Smooth muscle cell (in vitro differentiated cells): ENCODE data around the gene TEX26. TPM values are rescaled to one million over a fixed set of nuclear protein-coding genes. Genes with fewer than 3 reads are reported as not detected.

Source experiments
- DNase-seq: peaks from one replicate; lab custom pipeline; 2025; ENCODE audit not compliant: unreplicated experiment; lab: John Stamatoyannopoulos, UW
- H2AFZ ChIP-seq: fragments of 200-600 bp; sonication (generic); 2 replicates; pipeline ENCODE4 v1.6.0; 2016; ENCODE audit warnings: antibody characterized with exemption, low read depth, mild to moderate bottlenecking
- H3F3A ChIP-seq: fragments of 200-600 bp; sonication (generic); 2 replicates; pipeline ENCODE4 v1.6.0; 2017; ENCODE audit warnings: antibody characterized with exemption, low read depth
- H3K27ac ChIP-seq: fragments of 200-600 bp; sonication (generic); 2 replicates; pipeline ENCODE4 v1.5.1; 2016; ENCODE audit warnings: low read depth, mild to moderate bottlenecking
- H3K27me3 ChIP-seq: fragments of 200-600 bp; sonication (generic); 2 replicates; pipeline ENCODE4 v1.6.1; 2016; ENCODE audit warnings: low read depth, mild to moderate bottlenecking
- H3K36me3 ChIP-seq: fragments of 200-600 bp; sonication (generic); 2 replicates; pipeline ENCODE4 v1.5.1; 2016; ENCODE audit warnings: low read depth
- H3K4me1 ChIP-seq: fragments of 200-600 bp; sonication (generic); 2 replicates; pipeline ENCODE4 v1.5.1; 2016; ENCODE audit warnings: low read depth
- H3K4me2 ChIP-seq: fragments of 200-600 bp; sonication (generic); 2 replicates; pipeline ENCODE4 v1.6.0; 2016; ENCODE audit warnings: mild to moderate bottlenecking
- H3K4me3 ChIP-seq: fragments of 200-600 bp; sonication (generic); 2 replicates; pipeline ENCODE4 v1.5.1; 2016; ENCODE audit warnings: mild to moderate bottlenecking
- H3K79me2 ChIP-seq: fragments of 200-600 bp; sonication (generic); 2 replicates; pipeline ENCODE4 v1.6.0; 2016; ENCODE audit warnings: low read depth, mild to moderate bottlenecking
- H3K9ac ChIP-seq: fragments of 200-600 bp; sonication (generic); 2 replicates; pipeline ENCODE4 v1.6.0; 2016; ENCODE audit warnings: low read depth
- H3K9me3 ChIP-seq: fragments of 200-600 bp; sonication (generic); replicated peaks from 2 replicates; pipeline ENCODE4 v1.5.1; 2016; ENCODE audit warnings: low read depth
- H4K20me1 ChIP-seq: fragments of 200-600 bp; sonication (generic); 2 replicates; pipeline ENCODE4 v1.6.0; 2016; ENCODE audit warnings: low read depth
- CTCF ChIP-seq: fragments of 200-600 bp; sonication (generic); IDR thresholded peaks from 2 replicates; pipeline ENCODE4 v1.5.1; 2017; ENCODE audit warnings: borderline replicate concordance, mild to moderate bottlenecking, antibody characterized with exemption; ENCODE audit not compliant: insufficient read depth, poor library complexity, severe bottlenecking
- WGBS: methylation state at CpG from one replicate; pipeline ENCODE4 v1.1.7; 2016; ENCODE audit warnings: low lambda C conversion rate; 5-methylcytosine and 5-hydroxymethylcytosine counted together
- polyA plus RNA-seq: library from polyadenylated mRNA; unstranded; fragments of >200 nt; fragmentation: Nextera tagmentation; extraction: Ambion mirVana; gene quantifications from 2 replicates; pipeline ENCODE4 v1.2.1, GENCODE V29; 2016
- total RNA-seq: library from RNA; depleted of rRNA; stranded (reverse); fragments of >200 nt; gene quantifications from 2 replicates; pipeline ENCODE4 v1.2.3, GENCODE V29; 2014

The TEX26 gene
- total and polyA plus RNA-seq, 2 experiments from 2014 or later: 0.42 to 0.58 TPM

- no peaks in the 10 kb centered on the region for H3K79me2 ChIP-seq
- no peak for TF ChIP-seq CTCF
- no peak overlapping the region for H3K27ac ChIP-seq
- DNase-seq: no peak
- H2AFZ ChIP-seq: no peak overlapping the region
- no peaks in the 10 kb centered on the region for H4K20me1 ChIP-seq
- H3K4me3 ChIP-seq: no peak overlapping the region
- no peak overlapping the region for H3K4me2 ChIP-seq
- no peaks in the 10 kb centered on the region for H3K27me3 ChIP-seq
- no peaks in the 10 kb centered on the region for H3K4me1 ChIP-seq
- no peaks in the 10 kb centered on the region for H3K36me3 ChIP-seq
- H3F3A ChIP-seq: peaks cover 3% of the 10 kb centered on the region
- no peaks in the 10 kb centered on the region for H3K9me3 ChIP-seq
- H3K9ac ChIP-seq: no peak overlapping the region
- WGBS: 93% methylated on average over 3 of the region's 3 CpGs
Observed at GRCh38 chr13:30889196-30889690, 43.2 kb upstream of the TEX26 start.

GRCh38 chr13:30892966-30893365 lies 39.5 kb upstream of the TEX26 start:
- H3K4me3 ChIP-seq: no peak overlapping the region
- no peak overlapping the region for H3K9ac ChIP-seq
- no peaks in the 10 kb centered on the region for H3K79me2 ChIP-seq
- no peak overlapping the region for H3K27ac ChIP-seq
- 33% methylated on average over 6 of the region's 6 CpGs for WGBS
- TF ChIP-seq CTCF: peak; percentile 65
- peaks cover 3% of the 10 kb centered on the region for H3F3A ChIP-seq
- no peak overlapping the region for H3K4me2 ChIP-seq
- DNase-seq: no peak
- H3K9me3 ChIP-seq: no peaks in the 10 kb centered on the region
- H2AFZ ChIP-seq: no peak overlapping the region
- no peaks in the 10 kb centered on the region for H4K20me1 ChIP-seq
- peaks cover 14% of the 10 kb centered on the region for H3K4me1 ChIP-seq
- H3K36me3 ChIP-seq: no peaks in the 10 kb centered on the region
- H3K27me3 ChIP-seq: no peaks in the 10 kb centered on the region

GRCh38 chr13:30895773-30896172 lies 36.7 kb upstream of the TEX26 start:
- 2% methylated on average over 4 of the region's 4 CpGs for WGBS
- H3K4me2 ChIP-seq: peak overlapping the region; percentile 62

More at GRCh38 chr13:30895773-30896172, 36.7 kb upstream of the TEX26 start:
- Histone ChIP-seq H3F3A (peaks cover 3% of the 10 kb centered on the region), H3K27me3 (no peaks in the 10 kb centered on the region), H2AFZ (peak overlapping the region; percentile 89), H4K20me1 (no peaks in the 10 kb centered on the region), H3K27ac (peak overlapping the region; percentile 89), H3K9me3 (no peaks in the 10 kb centered on the region), H3K4me3 (no peak overlapping the region), H3K79me2 (no peaks in the 10 kb centered on the region), H3K36me3 (no peaks in the 10 kb centered on the region), H3K9ac (peak overlapping the region; percentile 61), H3K4me1 (peaks cover 14% of the 10 kb centered on the region)
- TF ChIP-seq CTCF: no peak
- DNase-seq: no peak
